SK-N-SH (cell line): ENCODE measurements around the gene COQ10B. TPM values are rescaled to one million over a fixed set of nuclear protein-coding genes. Genes with fewer than 3 reads are reported as not detected.

ENCODE experiments used
- CTCF ChIA-PET: fragments of 300-600, 350-600 bp; formaldehyde crosslinking; extraction: SDS; loops from one replicate; lab custom pipeline; 2021; lab: Yijun Ruan, JAX
- POLR2A ChIA-PET: fragments of 350-600 bp; sonication (Branson Sonifier 250); formaldehyde crosslinking; extraction: SDS; loops from one replicate; lab custom pipeline; 2020; ENCODE audit warnings: antibody characterized with exemption, inconsistent platforms; lab: Yijun Ruan, JAX
- DNase-seq: peaks from one replicate; pipeline ENCODE4 v3.0.0; 2012
- H2AFZ ChIP-seq: fragments of 200-600 bp; sonication (generic); 2 replicates; pipeline ENCODE4 v1.8.1; 2016; ENCODE audit warnings: antibody characterized with exemption, mild to moderate bottlenecking, low read depth
- H3F3A ChIP-seq: fragments of 200-600 bp; sonication (generic); replicated peaks from 2 replicates; pipeline ENCODE3; 2016; ENCODE audit warnings: antibody characterized with exemption, mild to moderate bottlenecking; ENCODE audit not compliant: insufficient read depth
- H3K27ac ChIP-seq, 2 experiments: fragments of 200-500 bp in 1 of 2; fragments of 200-600 bp in 1 of 2; sonication (Bioruptor generic) in 1 of 2; sonication (generic), shearing (Covaris generic) in 1 of 2; 2 replicates each; pipeline versions ENCODE4 v1.5.1 to v1.6.1; 2014 to 2016; ENCODE audit warnings: low read depth in 2 of 2, inconsistent platforms in 1 of 2, low read length in 1 of 2, mild to moderate bottlenecking in 1 of 2, mixed read lengths in 1 of 2
- H3K27me3 ChIP-seq: fragments of 200-600 bp; sonication (generic), shearing (Covaris generic); 2 replicates; pipeline ENCODE4 v1.6.1; 2016; ENCODE audit warnings: mixed run types; ENCODE audit not compliant: insufficient read depth
- H3K36me3 ChIP-seq, 2 experiments: fragments of 200-500 bp in 1 of 2; fragments of 200-600 bp in 1 of 2; sonication (Bioruptor generic) in 1 of 2; sonication (generic) in 1 of 2; replicated peaks in 1 of 2; 2 replicates each; pipeline versions ENCODE3 to v1.5.1; 2014 to 2016; ENCODE audit warnings: low read length in 1 of 2, mild to moderate bottlenecking in 1 of 2; ENCODE audit not compliant: insufficient read depth in 2 of 2, control insufficient read depth in 1 of 2
- H3K4me1 ChIP-seq, 2 experiments: fragments of 200-500 bp in 1 of 2; fragments of 200-600 bp in 1 of 2; sonication (Bioruptor generic) in 1 of 2; sonication (generic), shearing (Covaris generic) in 1 of 2; 2 replicates each; pipeline versions ENCODE4 v1.5.1 to v1.6.1; 2014 to 2016; ENCODE audit warnings: low read depth in 1 of 2, low read length in 1 of 2, mixed run types in 1 of 2; ENCODE audit not compliant: insufficient read depth in 2 of 2, control insufficient read depth in 1 of 2
- H3K4me2 ChIP-seq: fragments of 200-600 bp; sonication (generic), shearing (Covaris generic); 2 replicates; pipeline ENCODE4 v1.6.1; 2017; ENCODE audit warnings: mixed run types
- H3K4me3 ChIP-seq, 2 experiments: fragments of 200-500 bp in 1 of 2; fragments of 200-600 bp in 1 of 2; sonication (Bioruptor generic) in 1 of 2; sonication (generic), shearing (Covaris generic) in 1 of 2; 2 replicates each; pipeline versions ENCODE4 v1.5.1 to v1.8.1; 2014 to 2016; ENCODE audit warnings: low read depth in 2 of 2, inconsistent platforms in 1 of 2, low read length in 1 of 2, mild to moderate bottlenecking in 1 of 2, mixed read lengths in 1 of 2, moderate library complexity in 1 of 2
- H3K79me2 ChIP-seq: fragments of 200-600 bp; sonication (generic); 2 replicates; pipeline ENCODE4 v1.8.1; 2017; ENCODE audit warnings: mild to moderate bottlenecking; ENCODE audit not compliant: insufficient read depth
- H3K9ac ChIP-seq: fragments of 200-600 bp; sonication (generic); 2 replicates; pipeline ENCODE4 v1.6.1; 2017; ENCODE audit warnings: mixed run types
- H3K9me2 ChIP-seq: fragments of 200-600 bp; sonication (generic); 2 replicates; pipeline ENCODE4 v1.6.1; 2017; ENCODE audit warnings: mixed run types
- H3K9me3 ChIP-seq: fragments of 200-600 bp; sonication (generic); 2 replicates; pipeline ENCODE4 v1.6.1; 2017; ENCODE audit warnings: mixed run types, mild to moderate bottlenecking, moderate library complexity
- H4K20me1 ChIP-seq: fragments of 200-600 bp; sonication (generic); 2 replicates; pipeline ENCODE4 v1.6.1; 2017; ENCODE audit warnings: mild to moderate bottlenecking, mixed run types; ENCODE audit not compliant: insufficient read depth
- CHD2 ChIP-seq: fragments of 150-350 bp; IDR thresholded peaks from 2 replicates; pipeline ENCODE4 v1.6.1; 2018; ENCODE audit warnings: low read length; ENCODE audit not compliant: partially characterized antibody
- CTCF ChIP-seq: fragments of 200-600 bp; sonication (generic); IDR thresholded peaks from 2 replicates; pipeline ENCODE4 v1.6.1; 2017; ENCODE audit warnings: antibody characterized with exemption, mild to moderate bottlenecking, moderate library complexity
- FOSL2 ChIP-seq: IDR thresholded peaks from 2 replicates; pipeline ENCODE4 v1.4.0; 2012; ENCODE audit warnings: low read depth, mild to moderate bottlenecking, moderate library complexity, borderline replicate concordance
- FOXJ3 ChIP-seq: sonication (generic); formaldehyde crosslinking; IDR thresholded peaks from 2 replicates; pipeline ENCODE4 v1.5.1; 2020; ENCODE audit warnings: mild to moderate bottlenecking, missing genetic modification reagents
- IRF3 ChIP-seq: fragments of 150-350 bp; IDR thresholded peaks from 2 replicates; pipeline ENCODE4 v1.6.1; 2016; ENCODE audit warnings: mild to moderate bottlenecking, low read depth, low read length
- JUND ChIP-seq: IDR thresholded peaks from 2 replicates; pipeline ENCODE4 v1.4.0; 2012
- MEF2A ChIP-seq: IDR thresholded peaks from 2 replicates; pipeline ENCODE4 v1.4.0; 2012; ENCODE audit warnings: low read depth, borderline replicate concordance
- MXI1 ChIP-seq: IDR thresholded peaks from 2 replicates; pipeline ENCODE4 v1.6.1; 2012; ENCODE audit warnings: mild to moderate bottlenecking, low read depth, low read length, improper control_type of control experiment
- NFIC ChIP-seq: IDR thresholded peaks from 2 replicates; pipeline ENCODE4 v1.4.0; 2012; ENCODE audit warnings: borderline replicate concordance
- NRF1 ChIP-seq: IDR thresholded peaks from 2 replicates; pipeline ENCODE4 v1.6.1; 2012; ENCODE audit warnings: low read depth, mild to moderate bottlenecking, low read length
- RCOR1 ChIP-seq: fragments of 150-350 bp; IDR thresholded peaks from 2 replicates; pipeline ENCODE4 v1.6.1; 2017; ENCODE audit warnings: antibody characterized with exemption, low read length
- RFX5 ChIP-seq: IDR thresholded peaks from 2 replicates; pipeline ENCODE4 v1.6.1; 2012; ENCODE audit warnings: mild to moderate bottlenecking, improper control_type of control experiment, low read length
- SIN3A ChIP-seq: IDR thresholded peaks from 2 replicates; pipeline ENCODE4 v1.6.1; 2012; ENCODE audit warnings: low read depth, mild to moderate bottlenecking, low read length, moderate library complexity, borderline replicate concordance
- SMC3 ChIP-seq: IDR thresholded peaks from 2 replicates; pipeline ENCODE4 v1.6.1; 2012; ENCODE audit warnings: low read depth, low read length, improper control_type of control experiment
- TCF12 ChIP-seq: IDR thresholded peaks from 2 replicates; pipeline ENCODE4 v1.4.0; 2012
- USF2 ChIP-seq: fragments of 150-350 bp; IDR thresholded peaks from 2 replicates; pipeline ENCODE4 v1.6.1; 2017; ENCODE audit warnings: antibody characterized with exemption, low read length, low read depth, borderline replicate concordance
- YY1 ChIP-seq: IDR thresholded peaks from 2 replicates; pipeline ENCODE4 v1.4.0; 2012; ENCODE audit warnings: low read depth, mild to moderate bottlenecking
- WGBS: methylation state at CpG from one replicate; pipeline ENCODE4 v1.1.6; 2017; ENCODE audit warnings: low lambda C conversion rate; 5-methylcytosine and 5-hydroxymethylcytosine counted together
- polyA plus RNA-seq, 3 experiments: library from polyadenylated mRNA; depleted of rRNA; stranded (reverse); fragments of >200 nt; gene quantifications; 2 replicates each; pipeline ENCODE4 v1.2.3, GENCODE V29; 2012

Gene COQ10B
- polyA plus RNA-seq, 1 of the 3 experiments (the other 2 are of a cell fraction) = 3.6 TPM

- WGBS = 53% methylated on average over 4 of the region's 4 CpGs
- no peak overlapping the region for H3K9ac ChIP-seq
- CTCF ChIA-PET = interaction anchor here (0.9 to 1.2 kb wide), 2 partner anchors 11 to 205 kb away, joined by 3 read pairs; no protein-coding TSS in a partner anchor
These were observed 48.8 kb downstream of the COQ10B start for GRCh38 chr2:197502201-197502600.

GRCh38 chr2:197502685-197503084 lies 49.3 kb downstream of the COQ10B start:
- H4K20me1 ChIP-seq = peaks cover 14% of the 10 kb centered on the region
- H3K27me3 ChIP-seq = no peaks in the 10 kb centered on the region
- no peak overlapping the region for H3K27ac ChIP-seq
- DNase-seq = no peak
- CTCF ChIA-PET = interaction anchor here (0.9 to 1.2 kb wide), 2 partner anchors 11 to 205 kb away, joined by 3 read pairs; no protein-coding TSS in a partner anchor
- H3K4me2 ChIP-seq = peak overlapping the region; percentile 90; the same call in 1 of the 2 replicates
- no peak overlapping the region for H3K4me3 ChIP-seq
- peaks cover 16% of the 10 kb centered on the region for H3F3A ChIP-seq
- TF ChIP-seq FOXJ3 (CRISPR knock-in tag) = no peak
- no peak for TF ChIP-seq CTCF
- TF ChIP-seq IRF3 = no peak
- no peak for TF ChIP-seq FOSL2
- TF ChIP-seq MEF2A = no peak
- TF ChIP-seq RCOR1 = no peak
- TF ChIP-seq NRF1 = no peak
- no peak for TF ChIP-seq USF2
- TF ChIP-seq, all 33 proteins: peak for 0
- Histone ChIP-seq H3K4me1 (peaks cover 13 to 15% of the 10 kb centered on the region in 2 experiments; a peak in 3 of 4 replicates), H3K36me3 (peaks cover 36 to 40% of the 10 kb centered on the region in 2 experiments), H3K79me2 (peaks cover 63% of the 10 kb centered on the region), H3K9me2 (no peaks in the 10 kb centered on the region), H3K9me3 (no peaks in the 10 kb centered on the region), H2AFZ (no peak overlapping the region), H3K9ac (no peak overlapping the region)
- 65% methylated on average over 4 of the region's 4 CpGs for WGBS
- POLR2A ChIA-PET = interaction anchor here (0.6 to 0.8 kb wide), 2 partner anchors 13 to 14 kb away, joined by 3 read pairs; no protein-coding TSS in a partner anchor

More at GRCh38 chr2:197502201-197502600, 48.8 kb downstream of the COQ10B start:
- Histone ChIP-seq H3K4me1 (peaks cover 16 to 17% of the 10 kb centered on the region in 2 experiments), H3F3A (peaks cover 16% of the 10 kb centered on the region), H4K20me1 (peaks cover 18% of the 10 kb centered on the region), H3K4me3 (peak overlapping the region; percentile 71 to 92; a peak in 2 of 4 replicates), H3K79me2 (peaks cover 68% of the 10 kb centered on the region), H3K4me2 (peak overlapping the region; percentile 90), H3K36me3 (peaks cover 40 to 45% of the 10 kb centered on the region in 2 experiments), H3K9me2 (no peaks in the 10 kb centered on the region), H2AFZ (no peak overlapping the region), H3K9me3 (no peaks in the 10 kb centered on the region), H3K27ac (no peak overlapping the region), H3K27me3 (no peaks in the 10 kb centered on the region)
- DNase-seq = no peak
- TF ChIP-seq IRF3 (no peak), MXI1 (no peak), NRF1 (no peak), TCF12 (no peak), CHD2 (no peak), SMC3 (no peak), NFIC (no peak), RCOR1 (no peak), YY1 (no peak), JUND (no peak), FOSL2 (no peak), SIN3A (no peak), RFX5 (no peak)
- POLR2A ChIA-PET = interaction anchor here (0.6 to 1.1 kb wide), 3 partner anchors 11 to 14 kb away, joined by 3 read pairs; no protein-coding TSS in a partner anchor
